GM23338 (cell line): Measurements from ENCODE around the gene KDM6A. TPM values are rescaled to one million over a fixed set of nuclear protein-coding genes. Genes with fewer than 3 reads are reported as not detected.

Source experiments
- ATAC-seq: fragments of 200-7000 bp; cut with Tn5 transposase; 3 replicates; pipeline ENCODE4 v1.9.1; 2020
- DNase-seq: peaks from one replicate; pipeline ENCODE4 v3.0.0-alpha.2; 2015; ENCODE audit warnings: low spot score
- H2AFZ ChIP-seq: fragments of 200-600 bp; sonication (generic); 2 replicates; pipeline ENCODE4 v1.8.0; 2016; ENCODE audit warnings: antibody characterized with exemption, mild to moderate bottlenecking, moderate library complexity
- H3F3A ChIP-seq: fragments of 200-600 bp; sonication (generic); replicated peaks from 2 replicates; pipeline ENCODE4 v1.8.0; 2017; ENCODE audit warnings: antibody characterized with exemption, mixed run types, low read depth
- H3K27ac ChIP-seq: fragments of 200-600 bp; sonication (generic); 2 replicates; pipeline ENCODE4 v1.6.1; 2016; ENCODE audit warnings: low read depth
- H3K27me3 ChIP-seq: fragments of 200-600 bp; sonication (generic); 2 replicates; pipeline ENCODE4 v1.8.0; 2016; ENCODE audit warnings: mild to moderate bottlenecking, mixed run types, moderate library complexity; ENCODE audit not compliant: insufficient read depth
- H3K36me3 ChIP-seq: fragments of 200-600 bp; sonication (generic); 2 replicates; pipeline ENCODE4 v1.8.0; 2016; ENCODE audit warnings: mild to moderate bottlenecking; ENCODE audit not compliant: insufficient read depth
- H3K4me1 ChIP-seq: fragments of 200-600 bp; sonication (generic); 2 replicates; pipeline ENCODE4 v1.8.0; 2016; ENCODE audit warnings: mild to moderate bottlenecking, moderate library complexity; ENCODE audit not compliant: insufficient read depth
- H3K4me2 ChIP-seq: fragments of 200-600 bp; sonication (generic); 2 replicates; pipeline ENCODE4 v1.7.1; 2017; ENCODE audit warnings: mixed run types
- H3K4me3 ChIP-seq: fragments of 200-600 bp; sonication (generic); 2 replicates; pipeline ENCODE4 v1.6.1; 2016; ENCODE audit warnings: mixed run types
- H3K79me2 ChIP-seq: fragments of 200-600 bp; sonication (generic); replicated peaks from 2 replicates; pipeline ENCODE4 v1.8.0; 2017; ENCODE audit warnings: mild to moderate bottlenecking; ENCODE audit not compliant: insufficient read depth
- H3K9me2 ChIP-seq: fragments of 200-600 bp; sonication (generic); 2 replicates; pipeline ENCODE4 v1.8.0; 2017; ENCODE audit not compliant: insufficient read depth
- H4K20me1 ChIP-seq: fragments of 200-600 bp; sonication (generic); replicated peaks from 2 replicates; pipeline ENCODE4 v1.8.0; 2017; ENCODE audit warnings: mild to moderate bottlenecking; ENCODE audit not compliant: insufficient read depth
- H3K27ac Mint-ChIP-seq: 2 replicates; pipeline ENCODE4 v1.8.0; 2020; ENCODE audit warnings: inconsistent platforms, mild to moderate bottlenecking, moderate library complexity, mixed read lengths
- H3K27me3 Mint-ChIP-seq: 3 replicates; pipeline ENCODE4 v1.8.0; 2022; ENCODE audit warnings: low read depth, mild to moderate bottlenecking, moderate library complexity, mixed read lengths, inconsistent platforms; ENCODE audit not compliant: insufficient read depth, poor library complexity
- H3K36me3 Mint-ChIP-seq: 3 replicates; pipeline ENCODE4 v1.8.0; 2021; ENCODE audit warnings: low read depth, mild to moderate bottlenecking, inconsistent platforms, moderate library complexity, mixed read lengths
- H3K4me1 Mint-ChIP-seq: 3 replicates; pipeline ENCODE4 v1.8.0; 2020; ENCODE audit warnings: mild to moderate bottlenecking, inconsistent platforms, mixed read lengths
- H3K4me3 Mint-ChIP-seq: 3 replicates; pipeline ENCODE4 v1.8.0; 2021; ENCODE audit warnings: moderate library complexity, mild to moderate bottlenecking, inconsistent platforms, mixed read lengths
- H3K9me3 Mint-ChIP-seq: 3 replicates; pipeline ENCODE4 v1.8.0; 2020; ENCODE audit warnings: moderate library complexity, mild to moderate bottlenecking, inconsistent platforms, mixed read lengths
- CREB1 ChIP-seq: fragments of 250-450 bp; sonication (Bioruptor Pico); IDR thresholded peaks from 2 replicates; pipeline ENCODE4 v1.5.0; 2020; ENCODE audit warnings: low read depth, mild to moderate bottlenecking, moderate library complexity
- EZH2 ChIP-seq: fragments of 200-600 bp; sonication (generic); IDR thresholded peaks from one replicate; pipeline ENCODE4 v1.8.0; 2017; ENCODE audit warnings: antibody characterized with exemption, mild to moderate bottlenecking, low read depth; ENCODE audit not compliant: unreplicated experiment
- EZH2phosphoT487 ChIP-seq: fragments of 200-600 bp; sonication (generic); IDR thresholded peaks from one replicate; pipeline ENCODE4 v1.8.1; 2018; ENCODE audit warnings: antibody characterized with exemption; ENCODE audit not compliant: unreplicated experiment
- JUNB ChIP-seq: IDR thresholded peaks from one replicate; pipeline ENCODE4 v1.6.1; 2016; ENCODE audit warnings: antibody characterized with exemption; ENCODE audit not compliant: unreplicated experiment
- NANOG ChIP-seq: IDR thresholded peaks from 2 replicates; pipeline ENCODE4 v1.6.1; 2016; ENCODE audit warnings: antibody characterized with exemption, borderline replicate concordance
- POLR2AphosphoS5 ChIP-seq: IDR thresholded peaks from 2 replicates; pipeline ENCODE4 v1.6.1; 2016; ENCODE audit warnings: antibody characterized with exemption, low read depth
- STAT1 ChIP-seq: IDR thresholded peaks from one replicate; pipeline ENCODE4 v1.6.1; 2016; ENCODE audit warnings: antibody characterized with exemption; ENCODE audit not compliant: unreplicated experiment
- ZNF114 ChIP-seq: fragments of 250-450 bp; sonication (Bioruptor Pico); IDR thresholded peaks from 2 replicates; pipeline ENCODE4 v1.5.0; 2020; ENCODE audit warnings: mild to moderate bottlenecking, moderate library complexity
- ZNF331 ChIP-seq: fragments of 250-450 bp; sonication (Bioruptor Pico); IDR thresholded peaks from 2 replicates; pipeline ENCODE4 v1.5.0; 2020; ENCODE audit warnings: low read depth, mild to moderate bottlenecking, moderate library complexity
- polyA plus RNA-seq: library from polyadenylated mRNA; unstranded; fragments of >200 nt; fragmentation: Nextera tagmentation; extraction: Ambion mirVana; gene quantifications from 2 replicates; pipeline ENCODE4 v1.2.1, GENCODE V29; 2016
- total RNA-seq: library from RNA; depleted of rRNA; stranded (reverse); fragments of >200 nt; shearing (Covaris generic); gene quantifications from 2 replicates; pipeline ENCODE4 v1.2.3, GENCODE V29; 2014
- TF ChIP-seq, protein P1 (sequence below), 2 experiments: fragments of 200-600 bp in 1 of 2; sonication (generic) in 1 of 2; conservative IDR thresholded peaks; 2 replicates each; pipeline versions ENCODE4 v1.5.1 to v1.6.1; 2016 to 2017; ENCODE audit warnings: antibody characterized with exemption in 2 of 2, low read depth in 2 of 2, mild to moderate bottlenecking in 2 of 2, moderate library complexity in 1 of 2
- TF ChIP-seq, protein P2 (sequence below): IDR thresholded peaks from 2 replicates; pipeline ENCODE4 v1.6.1; 2016; ENCODE audit warnings: antibody characterized with exemption
- TF ChIP-seq, protein P3 (sequence below): fragments of 250-450 bp; sonication (Bioruptor Pico); IDR thresholded peaks from 2 replicates; pipeline ENCODE4 v1.5.0; 2020; ENCODE audit warnings: mild to moderate bottlenecking, moderate library complexity
- TF ChIP-seq, protein P4 (sequence below): IDR thresholded peaks from one replicate; pipeline ENCODE4 v1.6.1; 2018; ENCODE audit warnings: antibody characterized with exemption; ENCODE audit not compliant: unreplicated experiment

The KDM6A gene
- total and polyA plus RNA-seq, 2 experiments from 2014 or later: 22.8 to 102 TPM

DNA sequence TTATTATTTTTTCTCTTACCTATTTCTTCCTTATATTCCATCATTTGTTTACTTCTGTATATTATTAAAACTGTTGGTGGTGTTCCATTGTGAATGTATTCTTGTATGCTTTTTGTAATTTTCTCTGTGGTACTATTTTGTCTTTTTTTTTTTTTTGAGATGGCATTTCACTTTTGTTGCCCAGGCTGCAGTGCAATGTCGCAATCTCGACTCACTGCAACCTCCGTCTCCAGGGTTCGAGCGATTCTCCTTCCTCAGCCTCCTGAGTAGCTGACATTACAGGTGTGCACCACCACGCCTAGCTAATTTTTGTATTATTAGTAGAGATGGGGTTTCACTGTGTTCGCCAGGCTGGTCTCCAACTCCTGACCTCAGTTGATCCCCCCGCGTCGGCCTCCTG is 8.6 kb downstream of the KDM6A start:
- H3K4me1 Mint-ChIP-seq: peaks cover 3% of the 10 kb centered on the region; the same call in 1 of the 3 replicates
- no peak overlapping the region for H2AFZ ChIP-seq
- H3K27me3 ChIP-seq: no peaks in the 10 kb centered on the region
- H3K36me3 Mint-ChIP-seq: peaks cover 2% of the 10 kb centered on the region; the same call in 1 of the 3 replicates
- H3K27ac ChIP-seq: no peak overlapping the region
- H3K4me3 ChIP-seq: no peak overlapping the region
- H4K20me1 ChIP-seq: peaks cover 12% of the 10 kb centered on the region; the same call in 1 of the 2 replicates
- no peaks in the 10 kb centered on the region for H3F3A ChIP-seq
- H3K36me3 ChIP-seq: no peaks in the 10 kb centered on the region
- DNase-seq: no peak
- no peaks in the 10 kb centered on the region for H3K9me2 ChIP-seq
- no peak for ATAC-seq
- no peaks in the 10 kb centered on the region for H3K9me3 Mint-ChIP-seq
- no peak overlapping the region for H3K4me3 Mint-ChIP-seq
- H3K79me2 ChIP-seq: peaks cover 100% of the 10 kb centered on the region
- peaks cover 1% of the 10 kb centered on the region for H3K27me3 Mint-ChIP-seq
- no peak overlapping the region for H3K27ac Mint-ChIP-seq
- TF ChIP-seq ZNF331 (no peak), NANOG (no peak), JUNB (no peak), ZNF114 (no peak), POLR2AphosphoS5 (no peak), EZH2phosphoT487 (no peak), STAT1 (no peak), CREB1 (CRISPR knock-in tag) (no peak), EZH2 (no peak)
- TF ChIP-seq, protein P1, sequence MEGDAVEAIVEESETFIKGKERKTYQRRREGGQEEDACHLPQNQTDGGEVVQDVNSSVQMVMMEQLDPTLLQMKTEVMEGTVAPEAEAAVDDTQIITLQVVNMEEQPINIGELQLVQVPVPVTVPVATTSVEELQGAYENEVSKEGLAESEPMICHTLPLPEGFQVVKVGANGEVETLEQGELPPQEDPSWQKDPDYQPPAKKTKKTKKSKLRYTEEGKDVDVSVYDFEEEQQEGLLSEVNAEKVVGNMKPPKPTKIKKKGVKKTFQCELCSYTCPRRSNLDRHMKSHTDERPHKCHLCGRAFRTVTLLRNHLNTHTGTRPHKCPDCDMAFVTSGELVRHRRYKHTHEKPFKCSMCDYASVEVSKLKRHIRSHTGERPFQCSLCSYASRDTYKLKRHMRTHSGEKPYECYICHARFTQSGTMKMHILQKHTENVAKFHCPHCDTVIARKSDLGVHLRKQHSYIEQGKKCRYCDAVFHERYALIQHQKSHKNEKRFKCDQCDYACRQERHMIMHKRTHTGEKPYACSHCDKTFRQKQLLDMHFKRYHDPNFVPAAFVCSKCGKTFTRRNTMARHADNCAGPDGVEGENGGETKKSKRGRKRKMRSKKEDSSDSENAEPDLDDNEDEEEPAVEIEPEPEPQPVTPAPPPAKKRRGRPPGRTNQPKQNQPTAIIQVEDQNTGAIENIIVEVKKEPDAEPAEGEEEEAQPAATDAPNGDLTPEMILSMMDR (conservative IDR thresholded peaks at IDR 0.05; ENCODE audit: low read depth in 2 of 2): no peak
- TF ChIP-seq, protein P2, sequence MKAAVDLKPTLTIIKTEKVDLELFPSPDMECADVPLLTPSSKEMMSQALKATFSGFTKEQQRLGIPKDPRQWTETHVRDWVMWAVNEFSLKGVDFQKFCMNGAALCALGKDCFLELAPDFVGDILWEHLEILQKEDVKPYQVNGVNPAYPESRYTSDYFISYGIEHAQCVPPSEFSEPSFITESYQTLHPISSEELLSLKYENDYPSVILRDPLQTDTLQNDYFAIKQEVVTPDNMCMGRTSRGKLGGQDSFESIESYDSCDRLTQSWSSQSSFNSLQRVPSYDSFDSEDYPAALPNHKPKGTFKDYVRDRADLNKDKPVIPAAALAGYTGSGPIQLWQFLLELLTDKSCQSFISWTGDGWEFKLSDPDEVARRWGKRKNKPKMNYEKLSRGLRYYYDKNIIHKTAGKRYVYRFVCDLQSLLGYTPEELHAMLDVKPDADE: no peak
- TF ChIP-seq, protein P3, sequence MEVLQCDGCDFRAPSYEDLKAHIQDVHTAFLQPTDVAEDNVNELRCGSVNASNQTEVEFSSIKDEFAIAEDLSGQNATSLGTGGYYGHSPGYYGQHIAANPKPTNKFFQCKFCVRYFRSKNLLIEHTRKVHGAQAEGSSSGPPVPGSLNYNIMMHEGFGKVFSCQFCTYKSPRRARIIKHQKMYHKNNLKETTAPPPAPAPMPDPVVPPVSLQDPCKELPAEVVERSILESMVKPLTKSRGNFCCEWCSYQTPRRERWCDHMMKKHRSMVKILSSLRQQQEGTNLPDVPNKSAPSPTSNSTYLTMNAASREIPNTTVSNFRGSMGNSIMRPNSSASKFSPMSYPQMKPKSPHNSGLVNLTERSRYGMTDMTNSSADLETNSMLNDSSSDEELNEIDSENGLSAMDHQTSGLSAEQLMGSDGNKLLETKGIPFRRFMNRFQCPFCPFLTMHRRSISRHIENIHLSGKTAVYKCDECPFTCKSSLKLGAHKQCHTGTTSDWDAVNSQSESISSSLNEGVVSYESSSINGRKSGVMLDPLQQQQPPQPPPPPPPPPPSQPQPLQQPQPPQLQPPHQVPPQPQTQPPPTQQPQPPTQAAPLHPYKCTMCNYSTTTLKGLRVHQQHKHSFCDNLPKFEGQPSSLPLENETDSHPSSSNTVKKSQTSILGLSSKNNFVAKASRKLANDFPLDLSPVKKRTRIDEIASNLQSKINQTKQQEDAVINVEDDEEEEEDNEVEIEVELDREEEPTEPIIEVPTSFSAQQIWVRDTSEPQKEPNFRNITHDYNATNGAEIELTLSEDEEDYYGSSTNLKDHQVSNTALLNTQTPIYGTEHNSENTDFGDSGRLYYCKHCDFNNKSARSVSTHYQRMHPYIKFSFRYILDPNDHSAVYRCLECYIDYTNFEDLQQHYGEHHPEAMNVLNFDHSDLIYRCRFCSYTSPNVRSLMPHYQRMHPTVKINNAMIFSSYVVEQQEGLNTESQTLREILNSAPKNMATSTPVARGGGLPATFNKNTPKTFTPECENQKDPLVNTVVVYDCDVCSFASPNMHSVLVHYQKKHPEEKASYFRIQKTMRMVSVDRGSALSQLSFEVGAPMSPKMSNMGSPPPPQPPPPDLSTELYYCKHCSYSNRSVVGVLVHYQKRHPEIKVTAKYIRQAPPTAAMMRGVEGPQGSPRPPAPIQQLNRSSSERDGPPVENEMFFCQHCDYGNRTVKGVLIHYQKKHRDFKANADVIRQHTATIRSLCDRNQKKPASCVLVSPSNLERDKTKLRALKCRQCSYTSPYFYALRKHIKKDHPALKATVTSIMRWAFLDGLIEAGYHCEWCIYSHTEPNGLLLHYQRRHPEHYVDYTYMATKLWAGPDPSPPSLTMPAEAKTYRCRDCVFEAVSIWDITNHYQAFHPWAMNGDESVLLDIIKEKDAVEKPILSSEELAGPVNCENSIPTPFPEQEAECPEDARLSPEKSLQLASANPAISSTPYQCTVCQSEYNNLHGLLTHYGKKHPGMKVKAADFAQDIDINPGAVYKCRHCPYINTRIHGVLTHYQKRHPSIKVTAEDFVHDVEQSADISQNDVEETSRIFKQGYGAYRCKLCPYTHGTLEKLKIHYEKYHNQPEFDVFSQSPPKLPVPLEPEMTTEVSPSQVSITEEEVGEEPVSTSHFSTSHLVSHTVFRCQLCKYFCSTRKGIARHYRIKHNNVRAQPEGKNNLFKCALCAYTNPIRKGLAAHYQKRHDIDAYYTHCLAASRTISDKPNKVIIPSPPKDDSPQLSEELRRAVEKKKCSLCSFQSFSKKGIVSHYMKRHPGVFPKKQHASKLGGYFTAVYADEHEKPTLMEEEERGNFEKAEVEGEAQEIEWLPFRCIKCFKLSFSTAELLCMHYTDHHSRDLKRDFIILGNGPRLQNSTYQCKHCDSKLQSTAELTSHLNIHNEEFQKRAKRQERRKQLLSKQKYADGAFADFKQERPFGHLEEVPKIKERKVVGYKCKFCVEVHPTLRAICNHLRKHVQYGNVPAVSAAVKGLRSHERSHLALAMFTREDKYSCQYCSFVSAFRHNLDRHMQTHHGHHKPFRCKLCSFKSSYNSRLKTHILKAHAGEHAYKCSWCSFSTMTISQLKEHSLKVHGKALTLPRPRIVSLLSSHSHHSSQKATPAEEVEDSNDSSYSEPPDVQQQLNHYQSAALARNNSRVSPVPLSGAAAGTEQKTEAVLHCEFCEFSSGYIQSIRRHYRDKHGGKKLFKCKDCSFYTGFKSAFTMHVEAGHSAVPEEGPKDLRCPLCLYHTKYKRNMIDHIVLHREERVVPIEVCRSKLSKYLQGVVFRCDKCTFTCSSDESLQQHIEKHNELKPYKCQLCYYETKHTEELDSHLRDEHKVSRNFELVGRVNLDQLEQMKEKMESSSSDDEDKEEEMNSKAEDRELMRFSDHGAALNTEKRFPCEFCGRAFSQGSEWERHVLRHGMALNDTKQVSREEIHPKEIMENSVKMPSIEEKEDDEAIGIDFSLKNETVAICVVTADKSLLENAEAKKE: no peak
- TF ChIP-seq, protein P4, sequence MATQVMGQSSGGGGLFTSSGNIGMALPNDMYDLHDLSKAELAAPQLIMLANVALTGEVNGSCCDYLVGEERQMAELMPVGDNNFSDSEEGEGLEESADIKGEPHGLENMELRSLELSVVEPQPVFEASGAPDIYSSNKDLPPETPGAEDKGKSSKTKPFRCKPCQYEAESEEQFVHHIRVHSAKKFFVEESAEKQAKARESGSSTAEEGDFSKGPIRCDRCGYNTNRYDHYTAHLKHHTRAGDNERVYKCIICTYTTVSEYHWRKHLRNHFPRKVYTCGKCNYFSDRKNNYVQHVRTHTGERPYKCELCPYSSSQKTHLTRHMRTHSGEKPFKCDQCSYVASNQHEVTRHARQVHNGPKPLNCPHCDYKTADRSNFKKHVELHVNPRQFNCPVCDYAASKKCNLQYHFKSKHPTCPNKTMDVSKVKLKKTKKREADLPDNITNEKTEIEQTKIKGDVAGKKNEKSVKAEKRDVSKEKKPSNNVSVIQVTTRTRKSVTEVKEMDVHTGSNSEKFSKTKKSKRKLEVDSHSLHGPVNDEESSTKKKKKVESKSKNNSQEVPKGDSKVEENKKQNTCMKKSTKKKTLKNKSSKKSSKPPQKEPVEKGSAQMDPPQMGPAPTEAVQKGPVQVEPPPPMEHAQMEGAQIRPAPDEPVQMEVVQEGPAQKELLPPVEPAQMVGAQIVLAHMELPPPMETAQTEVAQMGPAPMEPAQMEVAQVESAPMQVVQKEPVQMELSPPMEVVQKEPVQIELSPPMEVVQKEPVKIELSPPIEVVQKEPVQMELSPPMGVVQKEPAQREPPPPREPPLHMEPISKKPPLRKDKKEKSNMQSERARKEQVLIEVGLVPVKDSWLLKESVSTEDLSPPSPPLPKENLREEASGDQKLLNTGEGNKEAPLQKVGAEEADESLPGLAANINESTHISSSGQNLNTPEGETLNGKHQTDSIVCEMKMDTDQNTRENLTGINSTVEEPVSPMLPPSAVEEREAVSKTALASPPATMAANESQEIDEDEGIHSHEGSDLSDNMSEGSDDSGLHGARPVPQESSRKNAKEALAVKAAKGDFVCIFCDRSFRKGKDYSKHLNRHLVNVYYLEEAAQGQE: no peak
- no peak overlapping the region for H3K4me2 ChIP-seq
- no peaks in the 10 kb centered on the region for H3K4me1 ChIP-seq
